H1 (cell line): Measurements from ENCODE around the gene NFAT5.

Experiments used
- BRCA1 ChIP-seq: IDR thresholded peaks from 2 replicates; pipeline ENCODE4 v1.6.1; 2012; ENCODE audit warnings: low read depth, low read length, improper control_type of control experiment
- CREB1 ChIP-seq: IDR thresholded peaks from 2 replicates; pipeline ENCODE4 v1.6.1; 2012; ENCODE audit warnings: inconsistent platforms
- FOSL1 ChIP-seq: IDR thresholded peaks from 2 replicates; pipeline ENCODE4 v1.6.1; 2011; ENCODE audit warnings: mild to moderate bottlenecking, low read depth, low read length, moderate library complexity; ENCODE audit not compliant: insufficient read depth
- RAD21 ChIP-seq, 2 experiments: IDR thresholded peaks in 1 of 2; conservative IDR thresholded peaks in 1 of 2; 2 replicates each; pipeline ENCODE4 v1.6.1; 2011; ENCODE audit warnings: low read depth in 2 of 2, low read length in 2 of 2, improper control_type of control experiment in 1 of 2, inconsistent platforms in 1 of 2, mild to moderate bottlenecking in 1 of 2, moderate library complexity in 1 of 2
- TBP ChIP-seq: IDR thresholded peaks from 2 replicates; pipeline ENCODE4 v1.6.1; 2011; ENCODE audit warnings: low read depth, low read length, improper control_type of control experiment
- ZNF274 ChIP-seq: IDR thresholded peaks from 2 replicates; pipeline ENCODE4 v1.7.0; 2012; ENCODE audit warnings: low read length, borderline replicate concordance; ENCODE audit errors: extremely low read depth
- TF ChIP-seq, protein P1 (sequence below), 3 experiments: IDR thresholded peaks; 1 replicate in 2 of 3; 2 replicates in 1 of 3; pipeline versions ENCODE4 v1.5.1 to v1.6.1; 2011; ENCODE audit warnings: low read length in 3 of 3, mild to moderate bottlenecking in 3 of 3, inconsistent platforms in 2 of 3, low read depth in 1 of 3, moderate library complexity in 1 of 3; ENCODE audit not compliant: insufficient read depth in 1 of 3; ENCODE audit errors: control extremely low read depth in 1 of 3

DNA sequence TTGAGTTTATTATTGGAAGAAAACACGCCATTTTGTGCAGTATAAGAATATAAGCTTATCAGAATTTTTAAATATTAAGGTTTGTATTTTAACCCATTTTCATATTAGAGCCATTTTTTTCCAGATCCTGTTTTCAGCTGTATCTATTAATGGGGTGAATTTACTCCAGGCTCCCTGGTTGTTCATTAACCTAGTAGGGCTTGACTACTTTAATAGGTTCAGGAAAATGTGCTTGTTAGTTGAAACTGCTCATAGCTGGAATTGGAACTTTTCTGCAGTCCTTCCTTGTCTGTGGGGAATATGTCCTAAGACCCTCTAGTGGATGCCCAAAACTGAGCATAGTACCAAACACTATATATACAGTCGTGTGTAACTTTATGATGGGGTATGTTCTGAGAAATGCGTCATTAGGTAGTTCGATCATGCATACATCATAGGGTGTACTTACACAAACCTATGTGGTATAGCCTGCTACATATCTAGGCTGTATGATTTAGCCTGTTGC, 28.0 kb downstream of the NFAT5 start:
- TF ChIP-seq CREB1 (no peak), BRCA1 (no peak), FOSL1 (no peak), TBP (no peak), RAD21 (IDR thresholded peaks at IDR 0.05 in 1 of 2, conservative IDR thresholded peaks at IDR 0.05 in 1 of 2; ENCODE audit: low read depth in 2 of 2, low read length in 2 of 2) (no peak), ZNF274 (no peak)
- TF ChIP-seq, protein P1, sequence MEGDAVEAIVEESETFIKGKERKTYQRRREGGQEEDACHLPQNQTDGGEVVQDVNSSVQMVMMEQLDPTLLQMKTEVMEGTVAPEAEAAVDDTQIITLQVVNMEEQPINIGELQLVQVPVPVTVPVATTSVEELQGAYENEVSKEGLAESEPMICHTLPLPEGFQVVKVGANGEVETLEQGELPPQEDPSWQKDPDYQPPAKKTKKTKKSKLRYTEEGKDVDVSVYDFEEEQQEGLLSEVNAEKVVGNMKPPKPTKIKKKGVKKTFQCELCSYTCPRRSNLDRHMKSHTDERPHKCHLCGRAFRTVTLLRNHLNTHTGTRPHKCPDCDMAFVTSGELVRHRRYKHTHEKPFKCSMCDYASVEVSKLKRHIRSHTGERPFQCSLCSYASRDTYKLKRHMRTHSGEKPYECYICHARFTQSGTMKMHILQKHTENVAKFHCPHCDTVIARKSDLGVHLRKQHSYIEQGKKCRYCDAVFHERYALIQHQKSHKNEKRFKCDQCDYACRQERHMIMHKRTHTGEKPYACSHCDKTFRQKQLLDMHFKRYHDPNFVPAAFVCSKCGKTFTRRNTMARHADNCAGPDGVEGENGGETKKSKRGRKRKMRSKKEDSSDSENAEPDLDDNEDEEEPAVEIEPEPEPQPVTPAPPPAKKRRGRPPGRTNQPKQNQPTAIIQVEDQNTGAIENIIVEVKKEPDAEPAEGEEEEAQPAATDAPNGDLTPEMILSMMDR (IDR thresholded peaks at IDR 0.05; ENCODE audit: control extremely low read depth in 1 of 3, insufficient read depth in 1 of 3, low read depth in 1 of 3, low read length in 3 of 3): no peak
